IPS-11a (cell line): ENCODE data around the gene DNM2.
A peak's percentile ranks its signal among the peaks of the same experiment; 100 is the strongest.
"Not testable (repeated sequence)": the region's sequence is repeated elsewhere in the genome, so short reads cannot be mapped to it uniquely, and the experiment has no call there.

Source experiments
- H3K4me3 ChIP-seq: one replicate; pipeline ENCODE4 v1.5.1; 2013; ENCODE audit warnings: low read depth, low read length, control low read depth

Gene DNM2

GRCh38 chr19:10717356-10718204 lies at the start of gene DNM2:
TSS of gene DNM2 (plus strand) at chr19:10718079. CDS start at chr19:10718243, 164 bp downstream.
- H3K4me3 ChIP-seq, result peak within 1 kb of the TSS; percentile 88

- no peak overlapping the region for H3K4me3 ChIP-seq
Measured at GRCh38 chr19:10669246-10669645, 48.6 kb upstream of the DNM2 start.

DNA sequence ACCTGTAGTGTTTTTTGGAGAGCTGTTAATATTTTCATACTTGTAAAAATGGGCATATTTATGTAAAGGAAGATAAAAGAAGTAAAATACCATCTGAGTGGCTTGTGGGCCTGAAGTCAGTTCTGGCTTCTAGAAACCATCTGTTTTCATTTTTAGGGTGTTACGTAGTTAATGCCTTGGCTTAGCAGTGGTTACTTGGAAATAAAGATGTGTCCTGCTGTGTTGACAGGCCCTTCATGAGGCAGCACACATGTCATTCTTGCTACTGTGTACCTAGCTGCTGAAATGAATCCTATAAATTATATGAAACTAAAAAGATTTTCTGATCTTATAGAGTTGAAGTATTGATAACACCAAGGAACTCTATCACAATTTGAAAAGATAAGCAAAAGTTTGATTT lies 47.7 kb upstream of the DNM2 start:
- no peak overlapping the region for H3K4me3 ChIP-seq

GRCh38 chr19:10670876-10671804 lies 46.7 kb upstream of the DNM2 start:
- H3K4me3 ChIP-seq, result no peak overlapping the region

- H3K4me3 ChIP-seq, result not testable (repeated sequence)
Measured at GRCh38 chr19:10671922-10672321, 46.0 kb upstream of the DNM2 start.

GRCh38 chr19:10675214-10675613 lies 42.7 kb upstream of the DNM2 start:
- H3K4me3 ChIP-seq, result not testable (repeated sequence)

DNA sequence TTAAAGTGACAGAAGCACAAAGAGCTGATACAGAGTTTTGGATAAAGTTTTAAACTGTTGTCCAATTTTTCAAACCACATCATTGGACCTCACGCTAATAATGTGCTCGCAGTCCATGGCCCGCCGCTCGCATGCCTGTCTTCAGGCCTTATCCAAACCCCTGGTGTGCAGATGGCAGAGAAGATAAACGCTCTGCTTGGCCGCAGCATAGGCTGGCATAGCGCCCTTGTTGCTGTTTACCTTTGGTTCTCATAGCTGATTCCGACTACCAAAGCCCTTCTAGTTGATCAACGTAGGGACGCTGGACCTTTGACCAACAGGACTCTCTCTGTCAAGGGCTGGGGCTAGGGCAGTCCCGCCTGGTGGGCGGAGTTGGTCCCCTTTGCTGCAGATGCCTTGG lies 40.1 kb upstream of the DNM2 start:
- H3K4me3 ChIP-seq, result no peak overlapping the region

GRCh38 chr19:10678813-10679212 lies 39.1 kb upstream of the DNM2 start:
- no peak overlapping the region for H3K4me3 ChIP-seq

- H3K4me3 ChIP-seq, result no peak overlapping the region
Measured at GRCh38 chr19:10679743-10680142, 38.1 kb upstream of the DNM2 start.

DNA sequence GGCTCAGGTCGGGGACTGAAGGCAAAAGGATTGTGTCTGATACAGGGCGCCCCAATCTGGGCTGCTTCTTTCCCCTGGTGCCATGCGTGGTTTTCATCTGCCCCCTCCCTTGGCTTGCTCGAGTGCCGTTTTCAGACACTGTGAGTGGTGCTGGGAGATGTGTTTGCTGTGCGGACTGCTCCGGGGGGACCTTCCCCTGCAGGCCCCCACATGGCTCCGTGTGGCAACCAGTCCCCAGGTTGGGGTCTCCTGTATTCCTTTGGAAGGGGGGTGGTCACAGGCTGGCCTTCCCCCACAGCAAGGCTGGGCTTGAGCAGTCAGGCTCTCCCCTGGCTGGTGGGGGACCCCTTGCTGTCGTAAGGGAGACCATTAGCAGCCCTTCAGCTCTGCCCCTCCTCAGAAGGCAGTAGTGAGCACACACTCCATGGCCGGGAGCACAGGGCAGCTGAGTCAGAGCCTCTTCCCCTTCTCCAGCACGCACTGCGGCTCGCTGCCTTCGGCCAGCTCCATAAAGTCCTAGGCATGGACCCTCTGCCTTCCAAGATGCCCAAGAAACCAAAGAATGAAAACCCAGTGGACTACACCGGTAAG lies 37.2 kb upstream of the DNM2 start:
- no peak overlapping the region for H3K4me3 ChIP-seq

DNA sequence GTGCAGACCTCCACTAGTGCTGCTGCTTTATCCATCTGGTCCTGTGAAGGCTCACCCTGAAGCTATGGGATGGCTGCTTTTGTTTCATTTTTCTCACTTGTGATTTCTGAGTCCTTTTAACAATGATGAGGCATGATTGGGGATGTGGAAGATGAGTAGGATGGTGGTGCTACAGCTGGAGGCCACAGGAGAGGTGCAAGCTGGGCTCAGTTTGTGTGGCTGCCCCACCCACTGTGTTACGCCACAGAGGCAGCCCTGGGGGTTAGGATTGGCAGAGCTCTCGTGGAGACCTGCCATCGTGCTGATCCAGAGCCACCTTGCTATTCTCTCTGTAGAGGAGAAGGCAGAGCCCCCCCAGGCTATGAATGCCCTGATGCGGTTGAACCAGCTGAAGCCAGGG lies 36.2 kb upstream of the DNM2 start:
- H3K4me3 ChIP-seq, result no peak overlapping the region

DNA sequence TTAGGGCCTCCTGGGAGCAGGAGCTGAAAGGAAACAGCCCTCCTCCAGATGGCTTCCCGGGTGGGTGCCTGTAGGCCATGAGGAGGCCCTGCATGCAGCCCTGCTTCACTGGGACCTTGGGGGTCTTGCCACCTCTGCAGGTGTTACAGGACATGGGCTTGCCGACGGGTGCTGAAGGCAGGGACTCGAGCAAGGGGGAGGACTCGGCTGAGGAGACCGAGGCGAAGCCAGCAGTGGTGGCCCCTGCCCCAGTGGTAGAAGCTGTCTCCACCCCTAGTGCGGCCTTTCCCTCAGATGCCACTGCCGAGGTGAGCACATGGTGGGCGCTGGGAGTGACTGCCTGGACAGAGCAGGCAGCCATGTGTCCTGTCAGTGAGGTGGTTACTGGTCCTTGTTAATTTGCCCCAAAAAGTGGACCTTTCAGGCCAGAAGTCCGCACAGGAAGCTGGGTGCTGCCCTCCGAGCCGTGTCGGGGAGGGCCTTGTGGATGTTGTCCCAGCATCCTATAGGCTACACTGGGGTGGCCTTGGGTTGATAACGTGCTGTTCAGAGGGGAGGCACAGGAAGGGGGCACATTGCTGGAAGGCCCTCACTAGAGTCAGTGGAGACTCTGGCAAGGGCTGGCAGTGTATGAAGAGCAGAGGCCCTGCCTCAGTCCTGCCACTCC lies 35.3 kb upstream of the DNM2 start:
- H3K4me3 ChIP-seq, result no peak overlapping the region

DNA sequence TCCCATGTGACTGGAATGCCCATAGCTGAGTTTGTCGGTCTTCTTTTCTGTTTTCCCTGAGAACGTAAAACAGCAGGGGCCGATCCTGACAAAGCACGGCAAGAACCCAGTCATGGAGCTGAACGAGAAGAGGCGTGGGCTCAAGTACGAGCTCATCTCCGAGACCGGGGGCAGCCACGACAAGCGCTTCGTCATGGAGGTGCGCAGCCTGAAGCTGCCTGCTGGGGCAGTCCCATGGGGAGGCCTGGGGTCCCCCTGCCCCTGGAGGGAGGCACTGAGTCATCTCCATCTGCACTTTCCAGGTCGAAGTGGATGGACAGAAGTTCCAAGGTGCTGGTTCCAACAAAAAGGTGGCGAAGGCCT lies 34.8 kb upstream of the DNM2 start:
- H3K4me3 ChIP-seq, result no peak overlapping the region

DNA sequence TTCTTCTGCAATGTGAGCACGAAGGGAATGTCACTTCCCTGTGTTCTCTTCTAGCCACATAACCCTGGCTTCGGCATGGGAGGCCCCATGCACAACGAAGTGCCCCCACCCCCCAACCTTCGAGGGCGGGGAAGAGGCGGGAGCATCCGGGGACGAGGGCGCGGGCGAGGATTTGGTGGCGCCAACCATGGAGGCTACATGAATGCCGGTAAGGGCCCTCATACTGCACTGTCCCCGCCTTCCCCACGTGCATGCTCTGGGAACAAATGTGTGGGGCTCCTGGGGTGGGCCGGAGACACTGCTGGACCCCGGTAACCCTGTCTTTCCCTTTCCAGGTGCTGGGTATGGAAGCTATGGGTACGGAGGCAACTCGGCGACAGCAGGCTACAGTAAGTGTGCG lies 34.3 kb upstream of the DNM2 start:
- H3K4me3 ChIP-seq, result no peak overlapping the region

- H3K4me3 ChIP-seq, result no peak overlapping the region
Measured at GRCh38 chr19:10685210-10685609, 32.7 kb upstream of the DNM2 start.

DNA sequence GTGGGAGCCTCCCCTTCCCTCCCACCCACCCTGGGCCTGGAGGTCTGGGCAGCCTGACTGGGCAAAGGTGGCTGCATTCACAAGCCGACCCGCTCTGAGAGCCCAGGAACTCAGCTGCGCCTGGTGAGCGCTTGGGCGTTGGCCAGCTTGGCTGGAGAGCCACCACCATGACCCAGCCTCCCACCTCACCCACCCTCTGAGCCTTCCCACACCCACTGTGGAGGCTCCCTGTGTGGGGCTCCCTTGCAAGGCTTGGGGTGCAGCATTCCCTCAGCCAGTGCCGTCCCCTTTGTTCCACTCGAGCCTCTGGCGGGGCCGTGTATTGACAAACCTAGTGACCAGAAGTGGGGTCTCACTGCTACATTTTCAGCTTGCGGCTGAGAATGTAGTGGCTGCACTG lies 31.7 kb upstream of the DNM2 start:
- H3K4me3 ChIP-seq, result no peak overlapping the region

DNA sequence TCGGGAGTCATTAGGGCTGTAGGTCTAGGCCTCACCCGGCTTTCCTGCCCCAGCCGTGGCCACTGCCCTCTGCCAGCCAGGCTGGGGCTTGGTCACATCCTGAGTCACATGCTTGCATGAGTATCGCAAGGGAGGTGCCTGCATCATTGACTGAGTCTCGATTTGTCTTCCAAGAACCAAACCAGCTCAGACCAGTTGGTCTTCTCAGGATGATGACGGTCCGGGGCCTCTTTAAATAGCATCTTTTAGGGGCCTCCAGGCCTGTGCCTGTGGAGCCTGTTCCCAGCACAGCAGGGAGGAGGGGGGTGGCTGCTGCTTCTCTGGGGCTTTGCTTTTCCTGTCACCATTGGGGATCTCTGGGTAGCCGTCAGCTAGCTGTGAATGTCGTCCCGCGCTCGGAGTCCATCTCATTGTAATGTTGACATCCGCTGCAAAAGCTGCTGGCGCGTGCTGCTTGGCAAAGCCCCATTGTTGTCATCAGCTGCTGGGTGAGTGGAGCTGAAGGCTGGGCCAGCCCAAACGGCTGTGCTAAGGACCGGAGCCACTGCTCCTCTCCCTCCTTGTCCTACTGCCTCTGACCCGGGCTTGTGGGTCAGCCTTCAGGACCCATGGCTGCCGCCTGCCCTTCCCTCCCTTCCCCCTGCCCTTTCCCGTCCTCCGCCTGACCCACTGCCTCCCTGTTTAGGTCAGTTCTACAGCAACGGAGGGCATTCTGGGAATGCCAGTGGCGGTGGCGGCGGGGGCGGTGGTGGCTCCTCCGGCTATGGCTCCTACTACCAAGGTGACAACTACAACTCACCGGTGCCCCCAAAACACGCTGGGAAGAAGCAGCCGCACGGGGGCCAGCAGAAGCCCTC lies 31.0 kb upstream of the DNM2 start:
- H3K4me3 ChIP-seq, result no peak overlapping the region

- no peak overlapping the region for H3K4me3 ChIP-seq
Measured at GRCh38 chr19:10687518-10688288, 30.2 kb upstream of the DNM2 start.

DNA sequence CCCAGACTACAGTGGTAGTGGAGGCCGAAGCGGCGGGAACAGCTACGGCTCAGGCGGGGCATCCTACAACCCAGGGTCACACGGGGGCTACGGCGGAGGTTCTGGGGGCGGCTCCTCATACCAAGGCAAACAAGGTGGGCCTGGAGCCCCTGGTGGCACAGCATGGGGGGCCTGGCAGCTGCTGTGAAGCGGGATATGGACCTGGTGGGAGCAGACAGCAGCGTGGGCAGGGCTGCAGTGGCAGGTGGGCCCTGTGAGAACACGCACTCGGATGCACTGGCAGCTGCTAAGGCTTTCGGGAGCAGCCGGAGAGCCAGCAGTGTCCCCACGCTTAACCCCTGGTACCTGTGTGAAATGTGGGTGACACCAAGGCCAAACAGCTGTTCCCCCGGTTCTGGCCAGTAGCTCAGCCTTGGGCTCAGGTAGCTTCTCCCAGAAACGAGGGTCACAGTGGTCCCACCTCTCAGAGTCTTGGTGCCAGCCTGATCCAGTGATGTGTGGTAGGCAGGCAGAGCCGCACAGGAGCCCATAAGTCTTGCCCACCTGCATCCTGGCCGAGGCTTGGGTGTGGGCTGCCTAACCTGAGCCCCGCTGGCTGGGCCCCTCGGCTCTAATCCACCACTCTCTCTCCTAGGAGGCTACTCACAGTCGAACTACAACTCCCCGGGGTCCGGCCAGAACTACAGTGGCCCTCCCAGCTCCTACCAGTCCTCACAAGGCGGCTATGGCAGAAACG lies 29.2 kb upstream of the DNM2 start:
- H3K4me3 ChIP-seq, result no peak overlapping the region
